Neutrophil (primary cell): ENCODE data around the gene CSTF2T.

Experiments
- H3K27ac ChIP-seq: fragments of 200-600 bp; sonication (generic); 2 replicates; pipeline ENCODE4 v1.5.1; 2016; ENCODE audit warnings: mild to moderate bottlenecking, moderate library complexity
- H3K27me3 ChIP-seq: fragments of 200-600 bp; sonication (generic); 2 replicates; pipeline ENCODE4 v1.6.0; 2016; ENCODE audit warnings: mild to moderate bottlenecking
- H3K36me3 ChIP-seq: fragments of 200-600 bp; sonication (generic); 2 replicates; pipeline ENCODE4 v1.5.1; 2017
- H3K4me1 ChIP-seq, 2 experiments: fragments of 200-600 bp in 1 of 2; sonication (generic) in 1 of 2; 1 replicate in 1 of 2; 2 replicates in 1 of 2; pipeline versions ENCODE4 v1.5.1 to v1.6.1; 2013 to 2016; ENCODE audit warnings: low read depth in 1 of 2, low read length in 1 of 2, mild to moderate bottlenecking in 1 of 2, moderate library complexity in 1 of 2; ENCODE audit not compliant: control insufficient read depth in 1 of 2, insufficient read depth in 1 of 2
- H3K4me3 ChIP-seq, 2 experiments: fragments of 200-600 bp in 1 of 2; sonication (generic) in 1 of 2; 1 replicate in 1 of 2; 2 replicates in 1 of 2; pipeline ENCODE4 v1.5.1; 2013 to 2016; ENCODE audit warnings: low read depth in 1 of 2, low read length in 1 of 2, mild to moderate bottlenecking in 1 of 2, moderate library complexity in 1 of 2
- H3K9me3 ChIP-seq: fragments of 200-600 bp; sonication (generic); 2 replicates; pipeline ENCODE4 v1.5.1; 2016
- CTCF ChIP-seq: fragments of 200-600 bp; sonication (generic); IDR thresholded peaks from 2 replicates; pipeline ENCODE4 v1.5.1; 2016; ENCODE audit warnings: antibody characterized with exemption

The CSTF2T gene

GRCh38 chr10:51707392-51707791 lies 8.0 kb upstream of the CSTF2T start:
- Histone ChIP-seq H3K27ac (no peak overlapping the region), H3K4me3 (no peak overlapping the region), H3K9me3 (no peaks in the 10 kb centered on the region), H3K27me3 (no peaks in the 10 kb centered on the region), H3K4me1 (no peaks in the 10 kb centered on the region), H3K36me3 (no peaks in the 10 kb centered on the region)
- TF ChIP-seq CTCF = no peak

GRCh38 chr10:51706225-51706624 lies 6.8 kb upstream of the CSTF2T start:
- Histone ChIP-seq H3K27ac (no peak overlapping the region), H3K36me3 (no peaks in the 10 kb centered on the region), H3K4me1 (no peaks in the 10 kb centered on the region), H3K27me3 (peaks cover 8% of the 10 kb centered on the region), H3K9me3 (no peaks in the 10 kb centered on the region), H3K4me3 (no peak overlapping the region)
- TF ChIP-seq CTCF = no peak

- TF ChIP-seq CTCF = no peak
Measured at GRCh38 chr10:51705774-51706173, 6.4 kb upstream of the CSTF2T start.

GRCh38 chr10:51700228-51700817 lies 928 bp upstream of the CSTF2T start:
- H3K4me1 ChIP-seq = peaks cover 39 to 40% of the 10 kb centered on the region in 2 experiments
- TF ChIP-seq CTCF = no peak
- H3K27me3 ChIP-seq = peaks cover 9% of the 10 kb centered on the region
- peak overlapping the region; percentile 83 for H3K27ac ChIP-seq
- H3K4me3 ChIP-seq = peak overlapping the region; percentile 72 to 99
- no peaks in the 10 kb centered on the region for H3K36me3 ChIP-seq
- no peaks in the 10 kb centered on the region for H3K9me3 ChIP-seq

More at GRCh38 chr10:51705774-51706173, 6.4 kb upstream of the CSTF2T start:
- H3K4me1 ChIP-seq = no peaks in the 10 kb centered on the region
- no peak overlapping the region for H3K27ac ChIP-seq
- no peak overlapping the region for H3K4me3 ChIP-seq
- no peaks in the 10 kb centered on the region for H3K36me3 ChIP-seq
- H3K27me3 ChIP-seq = peaks cover 9% of the 10 kb centered on the region
- H3K9me3 ChIP-seq = no peaks in the 10 kb centered on the region

- H3K27ac ChIP-seq = peak overlapping the region; percentile 83
- H3K9me3 ChIP-seq = no peaks in the 10 kb centered on the region
- TF ChIP-seq CTCF = no peak
- H3K4me3 ChIP-seq = peak overlapping the region; percentile 72 to 99
- H3K4me1 ChIP-seq = peaks cover 39 to 40% of the 10 kb centered on the region in 2 experiments
- H3K27me3 ChIP-seq = peaks cover 9% of the 10 kb centered on the region
- no peaks in the 10 kb centered on the region for H3K36me3 ChIP-seq
Measured at GRCh38 chr10:51699145-51699474, 285 bp downstream of the CSTF2T start.
